ENCODE data around the gene TFAP2B. TPM values are rescaled to one million over a fixed set of nuclear protein-coding genes. Genes with fewer than 3 reads are reported as not detected.

TFAP2B gene
- total RNA-seq, 1 experiment from 2014 or later, result not detected

GRCh38 chr6:50807035-50807434, 11.6 kb upstream of the TFAP2B start:
- no peak for TF ChIP-seq CTCF (conservative IDR thresholded peaks at IDR 0.05)
- Histone ChIP-seq H3K23ac (ENCODE audit: insufficient read length, low read depth, low read length) (no peak overlapping the region), H2AK5ac (ENCODE audit: insufficient read length, low read length) (no peak overlapping the region), H3K23me2 (ENCODE audit: insufficient read length, low read depth, low read length, poor library complexity, severe bottlenecking) (no peaks in the 10 kb centered on the region), H3K27ac (ENCODE audit: insufficient read length, low read depth, low read length) (no peak overlapping the region), H2BK5ac (ENCODE audit: insufficient read length, low read length) (no peak overlapping the region), H3T11ph (ENCODE audit: low read length) (no peak overlapping the region), H3K79me1 (ENCODE audit: insufficient read depth, low read depth, low read length, poor library complexity, severe bottlenecking) (no peaks in the 10 kb centered on the region), H2BK120ac (ENCODE audit: low read depth, low read length, poor library complexity, severe bottlenecking) (no peak overlapping the region), H3K56ac (ENCODE audit: insufficient read length, low read depth, low read length) (no peak overlapping the region), H4K91ac (ENCODE audit: insufficient read length, low read depth, low read length) (no peak overlapping the region), H3K79me2 (ENCODE audit: insufficient read depth, low read length) (no peaks in the 10 kb centered on the region), H4K20me1 (ENCODE audit: control insufficient read depth, insufficient read depth, insufficient read length) (no peaks in the 10 kb centered on the region), H3K14ac (ENCODE audit: insufficient read depth, low read length) (no peak overlapping the region), H3K4me2 (ENCODE audit: insufficient read depth, insufficient read length, low read length) (no peak overlapping the region), H3K4ac (ENCODE audit: low read depth, low read length) (no peak overlapping the region), H3K18ac (ENCODE audit: insufficient read length, low read depth, low read length) (no peak overlapping the region), H4K8ac (replicated peaks; ENCODE audit: insufficient read length, low read depth, low read length) (no peak overlapping the region), H3K4me1 (ENCODE audit: insufficient read depth, low read length) (no peaks in the 10 kb centered on the region), H2AFZ (ENCODE audit: low read length) (no peak overlapping the region), H3K9ac (ENCODE audit: extremely low read depth, insufficient read length, low read length) (no peak overlapping the region), H3K27me3 (ENCODE audit: insufficient read depth, low read length) (no peaks in the 10 kb centered on the region), H2BK15ac (ENCODE audit: low read depth, low read length) (no peak overlapping the region), H3K9me3 (ENCODE audit: control insufficient read depth, low read depth, low read length) (no peaks in the 10 kb centered on the region), H2BK12ac (ENCODE audit: insufficient read length, low read depth, low read length) (no peak overlapping the region), H2BK20ac (ENCODE audit: low read depth, low read length, poor library complexity, severe bottlenecking) (no peak overlapping the region), H4K5ac (ENCODE audit: insufficient read length, low read depth, low read length) (no peak overlapping the region)
- H3K36me3 Mint-ChIP-seq (ENCODE audit: insufficient read depth in 1 of 3, low read depth in 3 of 3), result peaks cover 0 to 14% (median 2%) of the 10 kb centered on the region in 3 experiments; a peak in 5 of 7 replicates
- H3K4me3 Mint-ChIP-seq, result no peak overlapping the region
- no peak overlapping the region for H3K27ac Mint-ChIP-seq
- H3K27me3 Mint-ChIP-seq (ENCODE audit: low read depth), result peaks cover 33% of the 10 kb centered on the region
- DNase-seq, result no peak
- no peaks in the 10 kb centered on the region for H3K4me1 Mint-ChIP-seq
- H3K9me3 Mint-ChIP-seq, result peaks cover 9 to 11% of the 10 kb centered on the region in 2 experiments

Data from H9 (cell line).